Neural cell (in vitro differentiated cells): ENCODE measurements around the gene INPP5B.

ENCODE experiments used
- CTCF ChIP-seq: fragments of 450-650 bp; IDR thresholded peaks from 2 replicates; pipeline ENCODE4 v1.5.1; 2014; ENCODE audit warnings: antibody characterized with exemption, mild to moderate bottlenecking, moderate library complexity; ENCODE audit not compliant: poor library complexity, severe bottlenecking
- SMC3 ChIP-seq: fragments of 450-650 bp; conservative IDR thresholded peaks from 2 replicates; pipeline ENCODE4 v1.6.1; 2014; ENCODE audit warnings: antibody characterized with exemption, mild to moderate bottlenecking, moderate library complexity; ENCODE audit not compliant: poor library complexity

GRCh38 chr1:37841652-37842051 lies 105.2 kb downstream of the INPP5B start:
- TF ChIP-seq SMC3, result no peak
- TF ChIP-seq CTCF, result no peak
